KMS-11 (cell line): ENCODE measurements around the gene PIM1.

Experiments
- H2AFZ ChIP-seq: fragments of 200-600 bp; sonication (generic); 2 replicates; pipeline ENCODE4 v1.6.1; 2016; ENCODE audit warnings: antibody characterized with exemption, mixed run types, low read depth
- H3K27ac ChIP-seq: fragments of 200-600 bp; sonication (generic); 2 replicates; pipeline ENCODE4 v1.6.1; 2016; ENCODE audit warnings: mild to moderate bottlenecking, mixed run types
- H3K27me3 ChIP-seq: fragments of 200-600 bp; sonication (generic); 2 replicates; pipeline ENCODE4 v1.6.1; 2017; ENCODE audit warnings: mild to moderate bottlenecking, low read depth, mixed run types, moderate library complexity; ENCODE audit not compliant: insufficient read depth
- H3K36me3 ChIP-seq: fragments of 200-600 bp; sonication (generic); 2 replicates; pipeline ENCODE4 v1.6.1; 2017; ENCODE audit warnings: mild to moderate bottlenecking, mixed run types; ENCODE audit not compliant: insufficient read depth
- H3K4me1 ChIP-seq: fragments of 200-600 bp; sonication (generic); 2 replicates; pipeline ENCODE4 v1.6.1; 2016; ENCODE audit warnings: mild to moderate bottlenecking, low read depth, mixed run types; ENCODE audit not compliant: poor library complexity, severe bottlenecking
- H3K4me2 ChIP-seq: fragments of 200-600 bp; sonication (generic); 2 replicates; pipeline ENCODE4 v1.7.0; 2016; ENCODE audit warnings: mild to moderate bottlenecking, mixed run types
- H3K4me3 ChIP-seq: fragments of 200-600 bp; sonication (generic); IDR thresholded peaks from 2 replicates; pipeline ENCODE4 v1.6.1; 2017; ENCODE audit warnings: low read depth, low read length, mixed read lengths; ENCODE audit not compliant: insufficient read depth
- H3K79me2 ChIP-seq: fragments of 200-600 bp; sonication (generic); 2 replicates; pipeline ENCODE4 v1.6.1; 2016; ENCODE audit warnings: low read depth, mixed run types; ENCODE audit not compliant: insufficient read depth
- H3K9ac ChIP-seq: fragments of 200-600 bp; sonication (generic); 2 replicates; pipeline ENCODE4 v1.6.1; 2016; ENCODE audit warnings: mild to moderate bottlenecking, mixed run types
- H4K20me1 ChIP-seq: fragments of 200-600 bp; sonication (generic); 2 replicates; pipeline ENCODE4 v1.6.1; 2016; ENCODE audit warnings: mild to moderate bottlenecking, mixed run types; ENCODE audit not compliant: insufficient read depth
- CTCF ChIP-seq: fragments of 200-600 bp; sonication (generic); conservative IDR thresholded peaks from 2 replicates; pipeline ENCODE4 v1.6.1; 2017; ENCODE audit warnings: low read depth, mild to moderate bottlenecking, antibody characterized with exemption, low read length, moderate library complexity, mixed read lengths

PIM1 gene

DNA sequence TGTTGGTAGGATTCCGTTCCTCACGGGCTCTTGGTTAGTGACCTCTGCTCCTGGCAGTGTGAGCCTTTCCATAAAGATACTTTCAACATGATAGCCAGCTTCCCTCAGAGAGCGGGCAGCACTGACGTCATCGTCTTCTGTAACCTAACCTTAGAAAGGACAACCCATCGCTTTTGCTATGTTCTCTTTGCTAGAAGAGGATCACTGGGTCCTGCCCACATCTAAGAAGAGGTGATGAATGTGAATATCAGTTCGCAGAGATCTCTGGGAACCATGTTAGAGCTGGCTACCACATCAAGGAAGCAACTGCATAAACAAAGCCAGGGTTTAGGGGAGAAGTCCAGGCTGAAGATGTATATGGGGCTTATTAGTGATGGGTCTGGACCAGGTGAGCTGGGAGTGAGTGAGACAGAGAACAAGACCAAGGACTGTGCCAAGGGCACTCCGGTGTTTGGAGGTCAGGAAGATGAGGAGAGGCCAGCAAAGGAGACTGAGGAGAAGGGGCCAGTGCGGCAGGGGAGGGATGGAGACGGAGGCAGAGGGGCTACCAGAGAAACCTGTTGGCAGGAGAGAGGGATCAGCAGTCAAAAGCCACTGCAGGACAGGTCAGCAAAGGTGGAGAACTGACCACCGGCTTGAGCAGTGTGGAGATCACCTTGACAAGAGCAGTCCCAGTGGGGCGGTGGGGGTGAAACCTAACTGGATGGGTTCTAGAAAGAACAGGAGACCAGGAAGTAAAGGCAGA lies 39.7 kb downstream of the PIM1 start:
- no peaks in the 10 kb centered on the region for H3K27me3 ChIP-seq
- H3K79me2 ChIP-seq = no peaks in the 10 kb centered on the region
- H3K36me3 ChIP-seq = no peaks in the 10 kb centered on the region
- no peak overlapping the region for H2AFZ ChIP-seq
- peaks cover 10% of the 10 kb centered on the region for H3K4me1 ChIP-seq
- H4K20me1 ChIP-seq = no peaks in the 10 kb centered on the region
- H3K4me2 ChIP-seq = no peak overlapping the region
- no peak for TF ChIP-seq CTCF
- H3K9ac ChIP-seq = no peak overlapping the region
- H3K4me3 ChIP-seq = no peak overlapping the region
- no peak overlapping the region for H3K27ac ChIP-seq

- H3K36me3 ChIP-seq = no peaks in the 10 kb centered on the region
- H3K4me3 ChIP-seq = no peak overlapping the region
- H3K27me3 ChIP-seq = no peaks in the 10 kb centered on the region
- H3K9ac ChIP-seq = no peak overlapping the region
- H3K4me1 ChIP-seq = peaks cover 10% of the 10 kb centered on the region
- H3K4me2 ChIP-seq = no peak overlapping the region
- no peak overlapping the region for H2AFZ ChIP-seq
- peak; percentile 97 for TF ChIP-seq CTCF
- no peaks in the 10 kb centered on the region for H4K20me1 ChIP-seq
- no peaks in the 10 kb centered on the region for H3K79me2 ChIP-seq
- no peak overlapping the region for H3K27ac ChIP-seq
These were observed 40.5 kb downstream of the PIM1 start for GRCh38 chr6:37210313-37210968.

DNA sequence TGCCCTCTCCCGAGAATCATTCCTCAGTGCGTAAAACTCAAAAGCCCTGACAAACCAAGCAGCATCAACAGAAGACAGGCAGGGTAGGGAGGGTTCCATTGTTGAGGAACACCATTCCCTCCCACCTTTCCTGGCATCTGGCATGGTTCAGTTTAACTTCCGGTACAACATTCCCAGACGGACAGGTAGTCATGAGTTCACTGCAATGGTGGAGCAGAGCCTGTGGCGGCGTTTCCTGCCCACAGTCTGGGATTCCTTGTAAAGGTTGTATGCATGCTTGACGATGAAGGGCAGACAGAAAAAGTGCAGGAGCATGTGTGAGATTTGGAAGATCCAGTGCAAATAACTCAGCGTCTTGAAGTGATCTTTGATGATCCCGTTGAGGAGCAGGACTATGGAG lies 42.3 kb downstream of the PIM1 start:
- no peaks in the 10 kb centered on the region for H3K27me3 ChIP-seq
- peaks cover 10% of the 10 kb centered on the region for H3K4me1 ChIP-seq
- no peaks in the 10 kb centered on the region for H4K20me1 ChIP-seq
- no peaks in the 10 kb centered on the region for H3K36me3 ChIP-seq
- no peak overlapping the region for H3K4me2 ChIP-seq
- H3K4me3 ChIP-seq = no peak overlapping the region
- H3K9ac ChIP-seq = no peak overlapping the region
- H2AFZ ChIP-seq = no peak overlapping the region
- TF ChIP-seq CTCF = no peak
- H3K27ac ChIP-seq = no peak overlapping the region
- no peaks in the 10 kb centered on the region for H3K79me2 ChIP-seq

DNA sequence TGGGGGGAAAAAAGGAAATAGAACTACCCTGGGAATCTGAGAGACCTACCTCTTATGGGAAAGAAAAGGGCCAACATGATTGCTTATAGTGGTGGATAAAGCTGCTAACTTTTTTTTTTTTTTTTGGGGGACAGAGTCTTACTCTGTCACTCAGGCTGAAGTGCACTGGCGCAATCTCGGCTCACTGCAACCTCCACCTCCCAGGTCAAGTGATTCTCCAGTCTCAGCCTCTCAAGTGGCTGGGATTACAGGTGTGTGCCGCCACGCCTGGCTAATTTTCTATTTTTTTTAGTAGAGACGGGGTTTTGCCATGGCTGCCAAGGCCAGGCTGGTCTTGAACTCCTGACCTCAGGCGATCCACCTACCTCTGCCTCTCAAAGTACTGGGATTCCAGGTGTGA lies 48.1 kb downstream of the PIM1 start:
- TF ChIP-seq CTCF = no peak

More for the DNA sequence above, 48.1 kb downstream of the PIM1 start:
- no peaks in the 10 kb centered on the region for H3K36me3 ChIP-seq
- no peaks in the 10 kb centered on the region for H4K20me1 ChIP-seq
- H3K27me3 ChIP-seq = no peaks in the 10 kb centered on the region
- no peak overlapping the region for H3K4me2 ChIP-seq
- H3K79me2 ChIP-seq = no peaks in the 10 kb centered on the region
- no peak overlapping the region for H2AFZ ChIP-seq
- H3K9ac ChIP-seq = no peak overlapping the region
- H3K27ac ChIP-seq = no peak overlapping the region
- peaks cover 15% of the 10 kb centered on the region for H3K4me1 ChIP-seq
- no peak overlapping the region for H3K4me3 ChIP-seq
